Kasumi-1 (cell line): ENCODE results near the gene MRFAP1L1.
"Not testable (repeated sequence)": the region's sequence is repeated elsewhere in the genome, so short reads cannot be mapped to it uniquely, and the experiment has no call there.

Experiments
- DNase-seq, 2 experiments: peaks; one replicate each; lab custom pipeline; 2025; lab: John Stamatoyannopoulos, UW

Gene MRFAP1L1

GRCh38 chr4:6734165-6734786 lies 24.6 kb upstream of the MRFAP1L1 start:
- DNase-seq = no peak

GRCh38 chr4:6733358-6734164 lies 23.9 kb upstream of the MRFAP1L1 start:
- no peak for DNase-seq

- DNase-seq = no peak
These were observed 23.0 kb upstream of the MRFAP1L1 start for GRCh38 chr4:6732441-6733357.

DNA sequence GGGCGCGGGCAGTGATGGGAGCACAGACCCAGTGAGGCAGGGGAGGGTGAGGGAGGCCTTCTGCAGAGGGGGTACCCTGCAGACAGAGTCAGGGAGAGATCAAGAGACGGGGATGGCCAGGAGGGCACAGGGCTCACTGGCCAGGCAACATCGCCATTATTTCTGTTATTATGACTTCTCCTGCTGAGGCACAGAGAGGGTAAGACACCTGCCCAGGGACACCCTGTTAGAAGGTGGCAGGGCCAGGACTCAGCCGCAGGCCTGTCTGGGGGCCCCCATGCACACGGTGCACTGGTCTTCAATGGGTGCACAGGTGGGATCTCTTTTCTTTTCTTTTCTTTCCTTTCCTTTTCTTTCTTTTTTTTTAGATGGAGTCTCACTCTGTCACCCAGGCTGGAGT lies 22.1 kb upstream of the MRFAP1L1 start:
- DNase-seq = no peak

- no peak for DNase-seq
These were observed 21.6 kb upstream of the MRFAP1L1 start for GRCh38 chr4:6731318-6731675.

DNA sequence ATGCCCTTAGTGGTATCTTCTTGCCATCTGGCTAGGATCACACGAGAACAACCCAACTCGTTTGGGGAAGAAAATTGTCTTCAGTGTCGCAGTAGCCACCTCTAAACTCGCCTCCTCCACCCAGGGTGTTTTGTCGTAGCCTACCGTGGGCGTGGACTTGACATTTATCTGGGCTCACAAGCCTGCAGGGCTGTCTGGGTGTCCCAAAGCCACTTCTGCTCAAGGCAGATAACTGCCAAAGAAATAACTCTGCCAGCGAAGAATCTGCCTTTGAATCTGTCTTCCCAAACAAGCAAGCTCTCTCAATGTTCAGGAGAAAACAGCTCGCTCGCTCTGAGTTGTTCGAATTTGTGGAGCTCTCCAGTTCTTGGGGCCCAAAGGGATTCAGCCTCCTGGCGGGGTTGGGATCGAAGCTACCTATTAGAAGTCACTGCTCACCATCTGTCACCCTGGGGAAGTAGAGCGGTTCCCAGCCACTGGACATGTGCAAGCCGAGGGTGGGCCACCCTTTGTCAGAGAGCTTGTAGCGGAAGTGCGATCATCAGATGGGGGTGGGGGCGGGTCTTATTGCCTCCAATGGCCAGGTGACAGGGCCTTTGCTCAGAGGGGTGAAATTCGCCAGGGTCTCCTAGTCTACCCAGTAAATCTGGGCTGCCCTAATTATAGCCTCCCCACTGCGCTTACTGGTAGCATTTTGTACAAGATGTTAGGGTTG lies 21.1 kb upstream of the MRFAP1L1 start:
- DNase-seq = no peak

DNA sequence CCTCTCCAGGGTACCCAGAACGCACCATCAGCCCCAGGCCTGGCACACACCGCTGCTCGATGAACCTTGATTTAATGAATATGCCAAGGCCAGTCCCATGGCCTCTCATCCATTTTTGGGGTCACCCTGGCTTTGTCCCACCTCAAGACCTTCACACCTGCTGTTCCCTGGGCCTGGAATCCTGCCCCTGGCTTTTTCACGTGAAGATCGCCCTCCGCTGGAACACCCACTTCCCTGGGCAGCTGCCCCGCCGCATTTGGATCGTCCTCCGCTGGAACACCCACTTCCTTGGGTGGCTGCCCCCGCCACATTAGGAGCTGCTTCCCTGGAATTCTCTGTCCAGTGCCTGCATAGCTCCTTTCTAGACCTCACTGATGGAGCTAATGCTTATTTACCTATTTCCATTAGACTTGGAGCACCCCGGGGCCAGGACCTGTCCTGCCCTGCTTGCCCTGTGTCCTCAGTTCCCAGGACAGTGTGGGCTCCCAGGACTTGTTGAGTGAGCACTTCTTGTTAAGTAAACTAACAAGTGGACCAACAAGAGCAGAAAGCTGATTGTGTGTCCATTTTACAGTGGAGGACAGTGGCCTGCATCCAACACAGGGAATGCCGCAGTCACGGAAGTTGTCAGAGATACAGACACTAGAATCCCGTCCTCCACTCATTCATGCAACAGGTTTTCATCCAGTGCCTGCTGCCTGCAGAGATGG lies 18.8 kb upstream of the MRFAP1L1 start:
- no peak for DNase-seq

GRCh38 chr4:6727943-6728250 lies 18.2 kb upstream of the MRFAP1L1 start:
- DNase-seq = no peak

GRCh38 chr4:6727081-6727942 lies 17.6 kb upstream of the MRFAP1L1 start:
- DNase-seq = no peak

DNA sequence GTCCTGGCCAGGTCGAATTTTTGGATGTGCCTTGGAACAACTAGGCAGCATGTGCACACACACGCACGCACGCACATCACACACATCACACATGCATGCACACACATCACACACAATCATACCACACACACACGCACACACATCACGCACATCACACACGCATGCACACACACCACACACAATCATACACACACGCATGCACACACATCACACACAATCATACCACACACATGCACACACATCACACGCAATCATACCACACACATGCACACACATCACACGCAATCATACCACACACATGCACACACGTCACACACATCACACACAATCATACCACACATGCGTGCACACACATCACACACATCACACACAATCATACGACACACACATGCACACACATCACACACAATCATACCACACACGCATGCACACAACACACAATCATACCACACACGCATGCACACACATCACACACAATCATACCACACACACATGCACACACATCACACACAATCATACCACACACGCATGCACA lies 15.8 kb upstream of the MRFAP1L1 start:
- DNase-seq = not testable (repeated sequence)

DNA sequence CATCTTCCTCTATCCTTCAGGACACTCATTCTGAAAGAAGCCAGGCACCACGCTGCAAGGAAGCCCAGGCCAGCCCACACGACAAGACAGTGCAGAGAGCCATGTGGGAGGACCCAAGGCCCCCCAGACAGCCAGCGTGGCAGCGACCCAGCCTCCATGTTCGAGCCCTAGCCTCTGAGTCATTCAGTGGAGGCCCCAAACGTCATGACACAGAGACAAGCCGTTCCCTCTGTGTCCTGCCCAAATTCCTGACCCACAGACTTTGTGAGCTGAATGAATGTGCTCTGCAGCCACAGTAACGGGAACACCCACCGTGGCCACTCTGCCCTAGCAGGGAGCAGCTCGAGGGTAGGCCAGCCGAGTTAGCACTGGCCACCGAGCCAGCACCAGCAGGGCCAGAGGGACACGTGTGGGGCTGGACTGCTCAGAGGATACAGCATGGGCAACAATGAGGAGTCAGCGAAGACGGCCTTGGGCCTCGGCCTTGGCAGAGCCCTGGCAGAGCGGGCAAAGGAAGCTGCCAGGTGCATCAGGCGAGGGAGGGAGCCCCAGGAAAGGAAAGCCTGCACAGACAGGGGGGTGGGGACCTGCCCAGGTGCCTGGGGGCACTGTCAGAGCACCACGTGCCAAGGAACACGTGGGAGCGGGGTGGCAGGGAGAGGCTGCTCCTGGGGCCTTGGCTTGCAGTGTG lies 14.9 kb upstream of the MRFAP1L1 start:
- no peak for DNase-seq

DNA sequence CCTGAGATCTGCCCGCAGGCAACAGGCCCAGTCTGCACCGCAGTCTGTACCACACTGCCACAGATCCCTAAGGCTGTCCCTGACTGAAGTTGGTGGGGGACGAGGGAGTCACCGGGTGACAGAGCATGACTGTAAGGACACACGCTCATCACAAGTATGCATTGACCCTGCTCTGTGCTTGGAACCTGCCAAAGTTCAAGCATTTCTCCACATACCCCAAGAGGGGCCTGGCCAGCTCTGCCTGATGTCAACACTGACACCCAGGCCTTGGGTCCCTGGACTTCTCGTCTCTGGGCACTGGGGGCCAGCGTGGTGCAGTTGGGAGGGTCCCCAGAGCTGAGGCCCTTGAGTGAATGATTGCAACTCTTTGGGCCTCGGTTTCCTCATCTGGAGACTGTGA lies 14.2 kb upstream of the MRFAP1L1 start:
- DNase-seq = no peak

GRCh38 chr4:6722891-6723290 lies 13.2 kb upstream of the MRFAP1L1 start:
- DNase-seq = no peak

- DNase-seq = no peak
These were observed 11.5 kb upstream of the MRFAP1L1 start for GRCh38 chr4:6721121-6721520.

DNA sequence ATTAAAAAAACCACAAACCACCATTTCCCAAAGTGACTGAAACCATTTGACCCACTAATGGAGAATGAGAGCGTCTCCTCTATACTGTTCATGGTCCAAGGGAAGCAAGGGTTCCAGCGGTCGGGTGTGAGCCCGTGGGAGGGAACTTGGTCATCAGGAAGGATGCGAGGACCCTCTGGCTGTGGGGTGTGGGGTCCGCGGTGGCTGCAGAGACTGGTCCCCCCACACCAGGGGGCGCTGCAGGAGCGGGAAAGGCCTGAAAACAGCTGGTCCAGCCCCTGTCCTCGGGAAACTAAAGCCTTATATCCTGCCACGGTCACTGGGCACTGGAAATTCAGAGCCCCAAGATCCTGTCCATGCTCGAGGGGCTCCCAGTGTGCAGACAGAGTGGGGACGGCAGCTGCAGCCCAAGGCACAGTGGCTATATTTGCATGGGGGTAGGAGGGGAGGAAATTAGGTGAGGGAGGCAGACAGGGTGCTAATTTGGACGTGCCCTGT lies 10.6 kb upstream of the MRFAP1L1 start:
- DNase-seq = peak; percentile 47 to 59

- no peak for DNase-seq
These were observed 10.0 kb upstream of the MRFAP1L1 start for GRCh38 chr4:6719611-6720179.

- no peak for DNase-seq
These were observed 9.4 kb upstream of the MRFAP1L1 start for GRCh38 chr4:6718932-6719610.

DNA sequence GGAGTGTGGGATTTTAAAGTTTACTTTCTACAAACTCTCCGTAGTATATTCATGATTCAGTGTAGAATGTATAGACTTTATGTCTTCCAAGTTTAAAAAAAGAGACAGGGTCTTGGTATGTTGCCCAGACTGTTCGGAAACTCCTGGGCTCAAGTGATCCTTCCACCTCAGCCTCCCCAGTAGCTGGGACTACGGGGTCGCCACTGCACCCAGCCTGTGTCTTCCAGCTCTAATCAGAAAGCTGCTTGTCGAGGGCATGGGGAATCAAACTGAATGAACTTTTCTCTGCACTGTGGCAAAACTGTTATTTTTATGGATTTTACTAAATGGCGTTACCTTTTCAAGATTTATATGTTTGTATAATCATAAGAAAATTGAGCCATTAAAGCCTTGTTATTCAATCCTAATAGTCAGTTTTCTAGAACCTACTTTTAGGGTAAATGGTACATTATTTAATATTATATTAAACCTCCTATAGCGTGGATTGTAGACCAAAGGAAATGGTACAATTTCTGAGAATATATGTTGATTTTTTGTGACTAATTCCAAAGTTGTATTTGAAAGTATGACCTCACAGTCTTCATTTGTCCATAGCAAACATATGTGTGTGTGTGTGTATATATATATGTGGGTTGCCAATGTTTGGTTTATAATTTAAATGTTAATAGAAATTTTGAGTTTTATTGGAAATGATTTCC lies 7.4 kb upstream of the MRFAP1L1 start:
- no peak for DNase-seq
